Ammon's horn (tissue), 1 donor: ENCODE measurements around the gene LRRC57.
"Not testable (repeated sequence)": the region's sequence is repeated elsewhere in the genome, so short reads cannot be mapped to it uniquely, and the experiment has no call there.

Experiments
- DNase-seq: peaks from one replicate; pipeline ENCODE4 v3.0.0-alpha.2; 2016; ENCODE audit warnings: low spot score

LRRC57 gene

DNA sequence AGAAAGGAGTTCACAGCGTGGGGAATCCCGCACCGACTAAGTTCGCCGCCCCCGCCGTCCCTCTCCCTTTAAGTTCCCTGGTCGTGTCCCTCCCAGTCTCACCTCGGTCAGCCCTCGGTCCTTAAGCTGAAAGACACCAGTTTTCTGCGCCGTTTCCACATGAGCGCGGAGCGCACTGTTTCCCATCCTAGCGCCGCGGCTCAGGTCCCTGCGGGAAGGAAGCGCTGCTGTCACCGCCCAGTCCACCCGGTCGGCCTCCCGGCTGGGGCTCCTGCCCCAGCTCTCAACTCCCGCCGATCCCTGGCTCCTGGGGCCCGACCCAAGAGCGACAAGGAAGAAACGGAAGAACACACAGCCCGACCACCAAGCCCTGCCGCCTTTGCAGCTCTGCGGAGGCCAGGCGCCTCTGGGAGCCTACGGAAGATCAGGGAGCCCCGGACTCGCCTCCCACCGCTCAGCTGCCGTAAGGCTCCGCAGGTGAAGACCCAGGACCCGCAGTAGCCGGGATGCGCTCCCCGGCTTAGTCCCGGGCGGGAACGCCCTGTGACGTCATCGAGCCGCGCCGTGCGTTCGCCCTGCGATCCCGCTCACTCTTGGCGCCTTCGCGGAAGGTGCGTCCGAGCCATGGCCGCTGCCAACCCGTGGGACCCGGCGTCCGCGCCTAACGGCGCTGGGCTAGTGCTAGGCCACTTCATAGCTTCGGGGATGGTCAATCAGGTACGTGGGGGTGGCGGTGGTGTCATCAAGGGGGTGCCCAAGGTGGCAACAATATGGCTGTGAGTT is at the start of gene LRRC57, which contains the start of gene HAUS2:
LRRC57 (minus strand) TSS at position 545 of the 783 bp plus-strand sequence; CDS start at position 186, 359 bp downstream.
HAUS2 (plus strand) TSS at position 590 of the 783 bp plus-strand sequence; CDS start at position 625, 35 bp downstream.
- DNase-seq = peak; percentile 88

DNA sequence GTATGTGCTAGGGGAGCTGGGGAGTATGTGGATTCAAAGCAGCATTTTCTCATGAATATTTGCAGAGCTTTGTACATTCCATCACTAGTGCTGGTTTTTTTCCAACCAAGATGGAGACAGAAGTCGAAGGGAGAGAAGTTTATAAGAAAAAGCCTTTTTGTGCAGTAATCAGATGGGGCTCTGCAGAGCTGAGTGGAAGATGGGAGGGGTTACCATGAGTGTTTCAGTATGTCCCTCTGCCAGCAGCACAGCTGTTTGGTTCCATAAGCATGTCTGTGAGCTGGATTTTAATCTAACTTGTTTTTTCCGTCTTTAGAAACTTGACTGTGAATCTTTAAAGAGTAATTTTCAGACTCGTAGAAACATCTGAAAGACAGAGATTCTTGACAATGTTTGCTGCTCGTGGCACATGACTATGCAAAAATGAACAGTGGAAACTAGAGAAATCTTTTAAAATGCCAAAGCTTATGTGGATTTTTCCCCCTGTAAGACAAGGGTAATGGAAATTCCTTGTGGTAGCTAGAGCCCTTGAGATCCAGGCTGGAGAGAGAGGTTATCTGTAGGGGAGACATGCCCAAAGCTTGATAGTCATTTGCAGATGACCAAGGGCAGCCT is 47.1 kb upstream of the LRRC57 start:
- DNase-seq = peak; percentile 47

DNA sequence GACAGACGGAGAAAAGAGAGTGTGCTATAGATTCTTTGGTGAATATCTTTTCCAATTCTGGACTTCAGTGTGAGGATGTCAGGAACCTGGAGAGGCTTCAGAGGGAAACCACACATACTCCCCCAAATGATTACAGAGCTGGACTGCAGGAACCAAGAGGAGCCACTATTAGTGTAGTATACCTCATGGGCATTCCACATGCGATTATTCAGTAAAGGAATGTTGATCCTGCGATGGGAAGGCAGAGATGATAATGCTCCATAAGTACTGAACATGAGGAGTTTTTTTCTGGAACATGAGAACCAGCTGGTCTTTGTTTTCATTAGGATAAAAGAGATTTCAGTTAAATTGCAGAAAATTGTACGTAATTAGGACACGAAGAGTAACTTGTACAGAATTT is 45.5 kb upstream of the LRRC57 start:
- no peak for DNase-seq

DNA sequence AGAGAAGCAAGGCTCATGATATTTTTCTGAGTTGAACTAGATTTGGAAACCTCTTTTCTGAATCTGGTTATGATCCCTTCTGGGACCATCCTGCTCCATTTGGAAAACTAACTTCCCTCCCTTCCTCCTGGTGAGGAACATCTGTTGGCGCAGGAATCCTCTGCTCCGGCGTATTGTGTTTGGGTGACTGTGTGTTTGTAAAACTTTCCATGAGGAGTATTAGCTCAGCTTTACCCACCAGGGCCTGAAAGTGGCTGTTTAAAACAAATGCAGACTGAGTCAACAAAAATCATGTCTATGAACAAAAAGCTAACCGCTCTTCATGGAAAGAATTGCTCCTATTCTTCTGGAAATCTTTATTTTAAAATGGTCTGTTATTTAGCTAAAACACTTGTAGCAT is 44.5 kb upstream of the LRRC57 start:
- no peak for DNase-seq

DNA sequence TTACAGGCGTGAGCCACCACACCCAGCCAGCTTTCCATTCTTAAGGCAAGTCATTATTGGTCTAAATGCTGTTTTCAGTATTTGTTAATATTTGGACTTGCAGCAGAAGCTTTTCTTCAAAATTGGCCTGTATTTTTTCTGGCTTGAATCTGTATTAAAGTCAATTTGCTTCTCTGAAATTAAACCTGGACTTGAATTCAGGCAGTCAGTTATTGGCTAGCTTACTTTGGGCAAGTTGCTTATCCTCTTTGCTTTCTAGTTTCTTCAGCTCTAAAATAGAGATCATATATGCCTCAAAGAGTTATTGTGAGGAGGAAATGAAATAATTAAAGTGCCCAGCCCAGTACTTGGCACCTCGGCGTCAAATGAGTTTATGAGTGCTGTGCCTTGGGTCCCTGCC is 44.1 kb upstream of the LRRC57 start:
- DNase-seq = no peak

DNA sequence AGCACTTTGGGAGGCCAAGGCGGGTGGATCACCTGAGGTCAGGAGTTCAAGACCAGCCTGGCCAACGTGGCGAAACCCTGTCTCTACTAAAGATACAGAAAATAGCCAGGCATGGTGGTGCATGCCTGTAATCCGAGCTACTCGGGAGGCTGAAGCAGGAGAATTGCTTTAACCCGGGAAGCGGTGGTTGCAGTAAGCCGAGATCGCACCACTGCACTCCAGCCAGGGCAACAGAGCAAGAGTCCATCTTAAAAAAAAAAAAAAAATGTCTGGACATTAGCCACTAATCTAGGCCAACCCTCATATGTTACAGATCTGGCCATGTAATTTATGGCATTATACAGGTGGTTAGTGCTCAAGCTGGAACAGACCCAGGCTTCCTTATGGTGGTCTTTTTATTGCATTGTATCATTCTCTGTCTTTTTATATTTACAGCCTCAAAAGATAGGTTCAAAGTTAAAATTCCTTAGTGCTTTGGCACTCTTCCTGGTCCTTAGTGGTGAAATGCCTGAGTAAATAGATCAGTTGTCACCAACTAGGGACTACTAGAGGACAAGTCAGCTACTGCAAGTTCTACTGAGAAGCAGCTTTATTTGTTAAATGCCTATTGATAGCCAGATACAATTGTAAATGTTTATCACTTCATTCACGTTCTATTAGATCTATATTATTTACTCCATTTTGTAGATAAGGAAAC is 42.8 kb upstream of the LRRC57 start:
- DNase-seq = peak; percentile 47

DNA sequence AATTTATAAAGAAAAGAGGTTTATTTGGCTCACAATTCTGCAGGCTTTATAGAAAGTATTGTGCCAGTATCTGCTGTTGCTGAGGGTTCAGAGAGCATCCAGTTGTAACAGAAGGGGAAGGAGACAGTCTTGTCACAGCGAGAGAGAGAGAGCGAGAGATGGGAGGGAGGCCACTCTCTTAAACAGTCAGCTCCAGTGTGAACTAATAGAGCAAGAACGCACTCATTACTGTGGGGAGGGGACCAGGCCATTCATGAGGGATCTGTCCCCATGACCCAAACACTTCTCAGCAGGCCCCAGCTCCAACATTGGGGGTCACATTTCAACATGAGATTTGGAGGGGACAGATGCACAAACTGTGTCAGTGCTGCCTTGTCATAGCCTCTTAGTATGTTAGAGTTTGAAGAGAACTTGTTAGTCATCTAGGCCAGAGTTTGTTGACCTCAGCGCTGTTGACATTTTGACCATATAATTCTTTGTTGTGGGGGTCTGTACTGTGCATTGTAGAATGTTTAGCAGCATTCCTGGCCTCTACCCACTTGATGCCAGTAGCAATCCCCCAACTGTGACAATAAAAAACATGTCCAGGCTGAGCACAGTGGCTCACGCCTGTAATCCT is 42.1 kb upstream of the LRRC57 start:
- no peak for DNase-seq

DNA sequence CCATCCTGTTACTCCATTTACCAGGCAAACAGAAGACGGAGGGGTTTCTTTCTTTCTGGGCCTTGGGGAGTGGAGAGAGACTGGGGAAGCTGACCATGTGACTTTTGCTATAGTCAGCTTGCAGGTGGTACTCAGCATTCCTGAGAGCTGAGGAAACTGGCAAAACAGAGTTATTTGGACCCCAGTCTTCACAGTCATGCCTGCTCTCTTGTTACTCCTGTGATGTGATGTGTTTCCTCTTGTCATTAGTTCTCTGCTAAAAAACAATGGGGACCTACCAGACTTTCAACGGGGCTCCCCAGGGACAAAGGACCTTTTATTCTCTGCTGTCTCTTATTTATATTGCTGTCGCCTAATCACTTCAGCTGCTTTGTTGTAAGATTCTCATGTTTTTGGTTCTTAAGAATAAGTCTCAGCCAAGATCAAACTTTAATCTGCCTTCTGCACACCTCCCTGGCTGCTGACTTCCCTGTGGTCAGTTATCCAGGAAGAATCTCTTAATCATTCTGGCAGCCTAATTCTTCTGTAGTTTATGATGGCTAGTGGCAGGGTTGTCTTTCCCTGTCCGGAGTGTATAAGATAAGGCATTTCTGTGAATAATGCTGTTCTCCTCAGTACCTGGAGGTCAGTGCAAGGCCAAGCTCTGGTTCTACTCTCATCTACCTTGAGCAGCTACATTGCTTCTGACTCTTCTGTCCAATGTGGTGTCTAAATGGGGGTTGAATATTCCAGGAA is 35.6 kb upstream of the LRRC57 start:
- DNase-seq = peak; percentile 50

DNA sequence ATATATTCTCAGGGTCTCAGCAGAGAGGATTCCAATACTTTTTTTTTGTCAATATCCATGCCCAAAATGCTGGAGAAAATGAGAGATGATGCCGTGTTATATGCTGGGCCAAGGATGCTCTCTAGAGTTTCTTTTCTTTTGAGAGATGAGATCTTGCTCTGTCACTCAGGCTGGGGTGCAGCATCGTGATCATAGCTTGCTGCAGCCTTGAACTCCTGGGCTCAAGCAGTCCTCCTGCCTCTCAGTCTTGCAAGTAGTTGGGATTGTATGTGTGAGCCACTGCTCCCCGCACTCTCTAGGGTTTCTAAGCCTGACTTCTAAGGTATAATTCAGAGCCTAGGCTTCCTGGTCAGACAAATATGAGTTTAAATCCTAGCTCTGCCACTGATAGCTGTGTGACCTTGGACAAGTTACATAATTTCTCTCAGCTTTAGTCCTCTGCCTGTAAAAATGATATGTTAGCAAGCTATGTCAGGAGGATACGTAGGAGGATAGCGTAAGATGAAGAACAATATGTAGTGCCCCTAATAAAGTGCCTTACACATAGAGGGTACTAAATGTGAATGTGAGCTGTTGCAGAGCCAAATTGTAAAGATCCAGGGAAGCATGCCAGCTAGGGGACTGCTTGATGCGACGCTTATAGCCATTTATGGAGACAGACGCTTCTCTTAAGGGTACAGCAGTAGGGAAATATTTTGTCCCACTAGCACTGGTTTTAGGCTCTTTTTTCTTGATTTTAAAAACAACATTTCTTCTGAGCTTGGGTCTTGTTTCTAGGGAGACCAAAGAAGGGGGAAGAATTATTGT is 34.2 kb upstream of the LRRC57 start:
- no peak for DNase-seq

DNA sequence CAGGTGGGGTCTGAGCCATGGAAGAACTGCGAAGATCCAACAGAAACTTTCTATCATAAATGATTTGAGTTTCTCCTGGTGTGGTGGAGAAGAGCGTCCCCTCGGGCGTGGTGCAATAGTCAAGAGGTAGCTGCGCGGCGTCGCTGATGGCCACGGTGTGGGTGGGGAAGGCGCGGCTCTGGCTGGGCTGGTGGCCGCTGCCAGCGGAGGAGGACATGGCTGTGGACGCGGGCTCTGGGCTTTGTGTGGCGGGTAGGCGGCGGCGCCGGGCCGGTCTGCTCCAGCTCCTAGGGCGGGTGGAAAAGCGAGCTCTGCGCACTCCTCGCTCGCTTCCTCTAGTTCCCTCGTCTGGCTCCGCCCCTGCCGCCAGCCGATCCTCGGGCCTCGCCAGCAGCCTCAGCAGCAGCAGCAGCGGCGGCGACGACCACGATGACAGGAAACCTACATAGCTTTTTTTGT is 32.7 kb upstream of the LRRC57 start:
- peak; percentile 95 for DNase-seq

DNA sequence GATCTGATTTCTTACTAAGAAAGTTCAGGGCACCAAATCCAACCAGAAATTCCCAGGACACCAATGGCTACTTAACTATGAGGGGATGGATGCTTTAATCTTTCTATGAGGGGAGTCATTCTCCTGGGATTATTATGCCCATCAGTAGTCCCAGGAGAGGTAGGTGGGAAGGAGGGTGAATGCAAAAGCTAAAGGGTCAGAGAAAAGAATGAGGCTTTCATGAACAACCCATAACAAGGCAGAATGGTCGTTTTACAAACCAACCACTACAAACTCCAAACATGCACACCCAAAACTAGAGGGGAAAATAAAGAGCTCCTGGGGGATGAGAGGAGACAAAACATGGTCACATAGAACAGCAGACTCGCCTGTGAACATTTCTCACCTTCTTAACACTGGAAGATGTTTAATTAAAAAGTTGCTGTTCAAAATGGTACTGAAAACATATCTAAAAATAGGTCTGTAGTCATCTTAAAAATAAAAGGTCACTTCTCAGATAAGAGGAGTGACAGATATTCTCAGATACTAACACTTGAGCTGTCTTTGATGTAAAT is 30.5 kb upstream of the LRRC57 start:
- no peak for DNase-seq

DNA sequence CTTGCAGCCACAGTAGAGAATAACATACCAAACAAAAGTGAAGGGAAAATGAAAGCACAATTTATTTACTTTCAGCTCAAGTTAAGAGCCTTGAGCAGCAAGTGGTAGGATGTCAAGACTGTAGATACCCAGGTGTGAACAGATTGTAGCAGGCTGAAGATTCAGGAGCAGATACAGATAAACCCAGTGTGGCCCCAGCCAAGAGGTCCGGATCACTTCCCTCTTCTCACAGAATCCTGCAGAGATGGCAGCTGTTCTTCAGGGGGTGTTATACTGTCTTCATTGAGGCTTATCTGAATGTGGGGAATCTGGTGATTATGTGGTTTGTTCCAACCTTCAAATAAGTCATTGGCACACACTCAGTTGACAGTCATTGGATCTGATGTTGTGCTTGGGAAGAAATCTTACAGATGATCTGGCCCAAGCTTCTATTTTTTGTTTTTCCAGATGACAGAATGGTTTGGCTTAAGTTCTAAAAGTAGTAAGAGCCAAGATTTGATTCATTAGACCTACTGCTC is 29.0 kb upstream of the LRRC57 start:
- DNase-seq = no peak

DNA sequence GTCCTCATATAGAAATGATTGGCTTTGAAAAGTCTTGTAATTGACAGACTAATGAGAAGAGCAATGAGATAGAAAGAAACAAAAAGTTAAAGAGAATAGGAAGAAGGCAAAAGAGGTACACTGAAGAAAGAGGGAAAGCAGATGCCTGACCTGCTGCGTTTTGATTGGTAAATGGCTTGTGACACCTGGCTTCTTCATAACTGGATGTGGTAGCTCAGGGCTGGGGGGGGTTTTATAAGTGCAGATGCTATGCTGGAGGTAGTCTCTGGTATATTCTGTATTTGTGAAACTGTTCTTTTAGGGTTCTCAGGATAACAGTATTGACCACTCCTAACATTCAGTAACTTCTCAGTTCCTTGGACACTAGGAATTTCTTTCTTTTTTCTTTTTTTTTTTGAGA is 28.2 kb upstream of the LRRC57 start:
- DNase-seq = no peak

DNA sequence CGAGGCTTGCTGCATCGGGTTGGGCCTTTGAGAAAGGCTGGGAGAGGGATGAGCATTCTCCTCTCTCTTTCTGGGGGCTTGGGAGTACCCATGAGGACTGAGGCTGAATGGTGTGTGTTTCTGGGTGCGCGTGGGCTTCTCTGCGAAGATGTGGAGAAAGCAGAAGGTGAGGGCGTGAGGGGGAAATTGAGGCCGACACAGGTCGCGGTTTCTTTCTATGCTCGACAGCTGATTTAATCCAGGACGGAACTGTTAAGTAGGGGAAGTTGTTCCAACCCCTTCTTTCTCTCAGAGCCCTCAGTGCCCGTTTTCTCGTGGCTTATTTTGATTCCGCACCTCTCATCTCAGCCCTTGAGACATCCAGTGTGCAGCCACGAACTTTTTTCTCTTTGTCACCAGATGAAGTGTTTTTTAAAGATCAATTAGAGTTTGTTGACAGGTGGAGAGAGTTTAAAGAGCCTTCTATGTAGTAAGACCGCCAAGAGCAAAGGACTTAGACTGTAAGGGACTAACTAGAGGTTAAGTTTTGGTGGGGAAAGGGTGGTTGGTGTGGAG is 27.5 kb upstream of the LRRC57 start:
- peak; percentile 20 for DNase-seq

DNA sequence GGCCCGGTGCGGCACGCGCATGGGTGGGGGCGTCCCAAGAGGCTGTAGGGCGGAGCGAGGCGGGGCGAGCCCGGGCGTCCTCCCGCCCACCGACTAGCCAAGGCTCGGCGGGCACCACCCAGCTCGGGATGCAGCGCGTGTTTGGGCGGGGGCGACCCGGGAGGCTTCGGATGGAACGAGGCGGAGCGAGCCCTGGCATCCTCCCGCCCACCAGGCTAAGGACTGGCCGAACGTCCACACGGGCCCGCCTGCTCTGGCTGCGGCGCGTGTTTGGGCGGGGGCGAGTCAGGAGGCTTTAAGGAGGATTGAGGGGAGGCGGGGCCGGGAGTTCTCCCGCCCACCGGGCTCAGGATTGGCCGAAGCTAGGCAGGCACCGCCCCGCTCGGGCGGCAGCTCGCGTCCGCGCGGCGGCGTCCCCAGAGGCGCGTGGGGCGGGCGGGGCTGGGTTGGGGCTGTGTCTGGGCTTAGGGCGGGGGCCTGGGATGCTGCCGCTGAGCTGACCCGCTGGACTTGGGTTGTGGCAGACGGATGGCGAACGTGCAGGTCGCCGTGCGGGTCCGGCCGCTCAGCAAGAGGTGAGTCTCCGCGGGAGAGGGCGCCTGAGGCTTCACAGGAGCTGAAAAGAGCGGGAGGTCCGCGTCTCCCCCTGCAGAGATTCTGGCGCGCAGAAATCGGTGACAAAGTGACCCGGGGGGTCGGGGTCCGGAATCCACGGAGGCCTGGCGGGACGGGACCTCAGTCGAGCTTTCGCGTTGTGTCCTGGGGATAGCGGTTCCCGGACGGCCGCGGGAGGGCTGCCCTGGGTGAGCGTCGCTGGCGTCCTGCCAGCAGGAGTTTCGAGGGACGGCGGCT is 26.8 kb upstream of the LRRC57 start, which contains the start of gene STARD9:
STARD9 (plus strand) TSS at position 419 of the 852 bp plus-strand sequence; CDS start at position 529, 110 bp downstream.
- DNase-seq = peak; percentile 99

DNA sequence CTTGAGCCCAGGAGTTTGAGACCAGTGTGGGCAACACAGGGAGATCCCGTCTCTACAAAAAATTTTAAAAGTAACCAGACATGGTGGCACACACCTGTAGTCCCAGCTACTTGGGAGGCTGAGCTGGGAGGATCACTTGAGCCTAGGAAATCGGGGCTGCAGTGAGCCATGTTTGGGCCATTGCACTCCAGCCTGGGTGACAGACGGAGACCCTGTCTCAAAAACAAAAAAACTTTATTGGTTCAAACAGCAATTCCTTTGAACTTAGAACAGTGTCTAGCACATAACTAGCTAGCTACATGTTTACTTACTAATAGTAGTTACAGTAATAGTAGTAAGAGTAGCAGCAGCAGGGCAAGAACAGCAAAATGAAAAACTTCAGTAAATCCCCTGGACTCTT is 10.1 kb upstream of the LRRC57 start:
- DNase-seq = no peak

DNA sequence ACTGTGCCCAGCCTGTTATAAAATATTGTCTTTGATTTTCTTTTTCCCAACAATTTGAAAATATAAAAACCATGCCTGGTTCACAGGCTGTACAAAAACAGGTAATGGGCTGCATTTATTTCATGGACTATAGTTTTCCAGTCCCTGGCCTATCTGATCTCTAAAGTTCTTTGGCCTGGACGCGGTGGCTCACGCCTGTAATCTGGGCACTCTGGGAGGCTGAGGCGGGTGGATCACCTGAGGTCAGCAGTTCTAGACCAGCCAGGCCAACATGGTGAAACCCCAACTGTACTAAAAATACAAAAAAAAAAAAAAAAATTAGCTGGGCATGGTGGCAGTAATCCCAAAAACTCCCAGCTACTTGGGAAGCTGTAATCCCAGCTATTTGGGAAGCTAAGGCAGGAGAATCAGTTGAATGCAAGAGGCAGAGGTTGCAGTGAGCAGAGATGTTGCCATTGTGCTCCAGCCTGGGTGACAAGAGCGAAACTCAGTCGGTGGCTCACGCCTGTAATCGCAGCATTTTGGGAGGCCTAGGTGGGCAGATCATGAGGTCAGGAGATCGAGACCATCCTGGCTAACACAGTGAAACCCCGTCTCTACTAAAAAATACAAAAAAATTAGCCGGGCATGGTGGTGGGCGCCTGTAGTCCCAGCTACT is 8.1 kb upstream of the LRRC57 start:
- not testable (repeated sequence) for DNase-seq

DNA sequence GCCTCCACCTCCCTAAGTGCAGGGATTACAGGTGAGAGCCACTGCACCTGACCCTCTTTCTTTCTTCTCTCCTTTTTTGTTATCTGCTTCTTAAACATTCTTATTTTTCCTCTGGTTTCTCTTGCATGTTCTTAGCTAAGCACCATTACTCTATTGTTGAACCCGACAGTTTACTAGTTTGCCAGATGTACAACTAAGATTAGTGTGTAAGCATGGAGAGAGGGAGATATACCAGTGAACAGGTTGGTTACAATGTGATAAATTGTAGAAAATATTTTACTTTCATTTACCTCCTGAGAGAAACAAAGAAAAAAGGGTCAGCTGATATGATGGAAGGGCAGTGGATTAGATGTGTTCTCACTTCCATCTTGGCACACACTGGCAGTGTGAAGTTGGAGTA is 5.0 kb upstream of the LRRC57 start:
- DNase-seq = no peak
